ENCODE results near the gene ZNF492. TPM values are rescaled to one million over a fixed set of nuclear protein-coding genes. Genes with fewer than 3 reads are reported as not detected.
A peak's percentile ranks its signal among the peaks of the same experiment; 100 is the strongest.
"Not testable (repeated sequence)": the region's sequence is repeated elsewhere in the genome, so short reads cannot be mapped to it uniquely, and the experiment has no call there.

ZNF492 gene
- 1 to 10 TPM in 1 of 2 donors, under 1 TPM in 1; 0.58 to 1.8 TPM for total RNA-seq

- H3K4me1 ChIP-seq; H3K27me3 ChIP-seq; H3K27ac ChIP-seq; intact Hi-C loops (cut with DNase I); H3K9me3 ChIP-seq; H3K36me3 ChIP-seq: not testable (repeated sequence)
- H3K9ac ChIP-seq (ENCODE audit: low read depth in 2 of 2, low read length in 2 of 2), result peak within 1 kb of the TSS in 1 of 2 donors; percentile 51
- DNase-seq, result peak; percentile 91
- H3K4me3 ChIP-seq, result peak within 1 kb of the TSS; percentile 60
Observed at GRCh38 chr19:22633706-22634449, at the start of gene ZNF492. Gene ZNF492 (plus strand): TSS chr19:22634324. CDS start chr19:22653400, 19,076 bp downstream.

GRCh38 chr19:22595422-22595821 is 38.7 kb upstream of the ZNF492 start:
- intact Hi-C loops (cut with DNase I), result no loop called here
- Histone ChIP-seq H3K36me3 (no peaks in the 10 kb centered on the region), H3K27me3 (no peaks in the 10 kb centered on the region), H3K4me3 (no peak overlapping the region), H3K27ac (no peak overlapping the region), H3K9ac (ENCODE audit: low read depth in 2 of 2, low read length in 2 of 2) (no peak overlapping the region), H3K9me3 (no peaks in the 10 kb centered on the region), H3K4me1 (no peaks in the 10 kb centered on the region)
- no peak for DNase-seq
- no peak for TF ChIP-seq CTCF (IDR thresholded peaks at IDR 0.05)

- TF ChIP-seq CTCF (IDR thresholded peaks at IDR 0.05), result no peak
- no peaks in the 10 kb centered on the region for H3K4me1 ChIP-seq
- H3K9me3 ChIP-seq, result no peaks in the 10 kb centered on the region
- H3K27ac ChIP-seq, result no peak overlapping the region
- DNase-seq, result no peak
- H3K9ac ChIP-seq (ENCODE audit: low read depth in 2 of 2, low read length in 2 of 2), result no peak overlapping the region
- intact Hi-C loops (cut with DNase I), result no loop called here
- H3K36me3 ChIP-seq, result no peaks in the 10 kb centered on the region
- H3K27me3 ChIP-seq, result no peaks in the 10 kb centered on the region
- H3K4me3 ChIP-seq, result no peak overlapping the region
Observed at GRCh38 chr19:22595918-22596341, 38.2 kb upstream of the ZNF492 start.

GRCh38 chr19:22600690-22601648 is 33.2 kb upstream of the ZNF492 start:
- H3K9me3 ChIP-seq, result no peaks in the 10 kb centered on the region
- no peaks in the 10 kb centered on the region for H3K36me3 ChIP-seq
- no peak overlapping the region for H3K27ac ChIP-seq
- H3K4me3 ChIP-seq, result no peak overlapping the region
- intact Hi-C loops (cut with DNase I), result no loop called here
- no peaks in the 10 kb centered on the region for H3K27me3 ChIP-seq
- no peaks in the 10 kb centered on the region for H3K4me1 ChIP-seq
- no peak overlapping the region for H3K9ac ChIP-seq (ENCODE audit: low read depth in 2 of 2, low read length in 2 of 2)
- no peak for TF ChIP-seq CTCF (IDR thresholded peaks at IDR 0.05)
- DNase-seq, result no peak

GRCh38 chr19:22601906-22602630 is 32.1 kb upstream of the ZNF492 start:
- DNase-seq, result no peak
- intact Hi-C loops (cut with DNase I), result no loop called here
- no peak overlapping the region for H3K9ac ChIP-seq (ENCODE audit: low read depth in 2 of 2, low read length in 2 of 2)

More at GRCh38 chr19:22601906-22602630, 32.1 kb upstream of the ZNF492 start:
- H3K27me3 ChIP-seq, result no peaks in the 10 kb centered on the region
- no peaks in the 10 kb centered on the region for H3K9me3 ChIP-seq
- no peaks in the 10 kb centered on the region for H3K4me1 ChIP-seq
- no peak overlapping the region for H3K27ac ChIP-seq
- no peaks in the 10 kb centered on the region for H3K36me3 ChIP-seq
- H3K4me3 ChIP-seq, result no peak overlapping the region
- no peak for TF ChIP-seq CTCF (IDR thresholded peaks at IDR 0.05)

Data from colonic mucosa (tissue), 4 donors.